ENCODE data around the gene TMSB10.

Gene TMSB10

GRCh38 chr2:84862006-84862405 is 43.5 kb upstream of the TMSB10 start (continued):
- no peak for TF ChIP-seq ZNF148 (tag by site-specific recombination; IDR thresholded peaks at IDR 0.05; ENCODE audit: borderline replicate concordance)
- TF ChIP-seq ZNF266 (tag by site-specific recombination; IDR thresholded peaks at IDR 0.05; ENCODE audit: low read depth): no peak
- no peak for TF ChIP-seq ZBTB48 (tag by site-specific recombination; IDR thresholded peaks at IDR 0.05)
- TF ChIP-seq ZNF776 (tag by site-specific recombination; IDR thresholded peaks at IDR 0.05; ENCODE audit: borderline replicate concordance): no peak
- TF ChIP-seq, protein P1, sequence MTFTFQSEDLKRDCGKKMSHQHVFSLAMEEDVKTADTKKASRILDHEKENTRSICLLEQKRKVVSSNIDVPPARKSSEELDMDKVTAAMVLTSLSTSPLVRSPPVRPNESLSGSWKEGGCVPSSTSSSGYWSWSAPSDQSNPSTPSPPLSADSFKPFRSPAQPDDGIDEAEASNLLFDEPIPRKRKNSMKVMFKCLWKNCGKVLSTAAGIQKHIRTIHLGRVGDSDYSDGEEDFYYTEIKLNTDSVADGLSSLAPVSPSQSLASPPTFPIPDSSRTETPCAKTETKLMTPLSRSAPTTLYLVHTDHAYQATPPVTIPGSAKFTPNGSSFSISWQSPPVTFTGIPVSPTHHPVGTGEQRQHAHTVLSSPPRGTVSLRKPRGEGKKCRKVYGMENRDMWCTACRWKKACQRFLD (tag by site-specific recombination; IDR thresholded peaks at IDR 0.05): no peak

GRCh38 chr2:84865181-84865783 is 40.2 kb upstream of the TMSB10 start:
- TF ChIP-seq CTCF (tag by site-specific recombination; IDR thresholded peaks at IDR 0.05) (peak; percentile 28; the same call in 1 of the 2 replicates), ZSCAN16 (tag by site-specific recombination; IDR thresholded peaks at IDR 0.05) (no peak), ZNF654 (tag by site-specific recombination; IDR thresholded peaks at IDR 0.05; ENCODE audit: low read depth) (peak; percentile 77)
- CTCF ChIA-PET: interaction anchor here (0.6 to 1.5 kb wide), 4 partner anchors 18 to 368 kb away, joined by 3 read pairs; no protein-coding TSS in a partner anchor
- Histone ChIP-seq H3K9me3 (ENCODE audit: control insufficient read depth, insufficient read depth, low read depth, low read length) (no peaks in the 10 kb centered on the region), H3K27ac (ENCODE audit: extremely low read depth, low read depth, low read length) (no peak overlapping the region), H3K4me3 (ENCODE audit: low read depth, low read length) (no peak overlapping the region), H3K4me1 (ENCODE audit: control insufficient read depth, insufficient read depth, low read length) (no peaks in the 10 kb centered on the region), H3K36me3 (ENCODE audit: control insufficient read depth in 2 of 2, insufficient read depth in 1 of 2, low read length in 2 of 2) (no peaks in the 10 kb centered on the region)
- POLR2A ChIA-PET: no interaction called here

GRCh38 chr2:84866122-84866521 is 39.3 kb upstream of the TMSB10 start:
- Histone ChIP-seq H3K4me3 (ENCODE audit: low read depth, low read length) (no peak overlapping the region), H3K9me3 (ENCODE audit: control insufficient read depth, insufficient read depth, low read depth, low read length) (no peaks in the 10 kb centered on the region), H3K27ac (ENCODE audit: extremely low read depth, low read depth, low read length) (no peak overlapping the region), H3K36me3 (ENCODE audit: control insufficient read depth in 2 of 2, insufficient read depth in 1 of 2, low read length in 2 of 2) (no peaks in the 10 kb centered on the region), H3K4me1 (ENCODE audit: control insufficient read depth, insufficient read depth, low read length) (no peaks in the 10 kb centered on the region)
- ChIA-PET CTCF (no interaction called here), POLR2A (no interaction called here)
- no peak for TF ChIP-seq ZNF248 (tag by site-specific recombination; IDR thresholded peaks at IDR 0.05)
- TF ChIP-seq ZBTB17 (tag by site-specific recombination; IDR thresholded peaks at IDR 0.05): no peak
- no peak for TF ChIP-seq RBAK (tag by site-specific recombination; IDR thresholded peaks at IDR 0.05)
- TF ChIP-seq BCL11B (tag by site-specific recombination; IDR thresholded peaks at IDR 0.05; ENCODE audit: low read depth): no peak
- TF ChIP-seq ZNF146 (tag by site-specific recombination; IDR thresholded peaks at IDR 0.05): no peak
- TF ChIP-seq GLI2 (tag by site-specific recombination; IDR thresholded peaks at IDR 0.05; ENCODE audit: borderline replicate concordance, low read depth): no peak
- TF ChIP-seq ZBTB21 (tag by site-specific recombination; IDR thresholded peaks at IDR 0.05): no peak
- TF ChIP-seq ZBTB1 (tag by site-specific recombination; IDR thresholded peaks at IDR 0.05): no peak
- no peak for TF ChIP-seq ZSCAN4 (tag by site-specific recombination; IDR thresholded peaks at IDR 0.05)
- TF ChIP-seq ZEB2 (tag by site-specific recombination; IDR thresholded peaks at IDR 0.05): no peak
- TF ChIP-seq ZNF391 (tag by site-specific recombination; IDR thresholded peaks at IDR 0.05; ENCODE audit: borderline replicate concordance, low read depth): no peak
- TF ChIP-seq ZNF544 (tag by site-specific recombination; IDR thresholded peaks at IDR 0.05): no peak
- no peak for TF ChIP-seq SETDB1 (IDR thresholded peaks at IDR 0.05; ENCODE audit: insufficient read length, low read length)
- no peak for TF ChIP-seq ZNF571 (tag by site-specific recombination; IDR thresholded peaks at IDR 0.05)
- no peak for TF ChIP-seq SP2 (tag by site-specific recombination; IDR thresholded peaks at IDR 0.05)
- TF ChIP-seq, protein P2, sequence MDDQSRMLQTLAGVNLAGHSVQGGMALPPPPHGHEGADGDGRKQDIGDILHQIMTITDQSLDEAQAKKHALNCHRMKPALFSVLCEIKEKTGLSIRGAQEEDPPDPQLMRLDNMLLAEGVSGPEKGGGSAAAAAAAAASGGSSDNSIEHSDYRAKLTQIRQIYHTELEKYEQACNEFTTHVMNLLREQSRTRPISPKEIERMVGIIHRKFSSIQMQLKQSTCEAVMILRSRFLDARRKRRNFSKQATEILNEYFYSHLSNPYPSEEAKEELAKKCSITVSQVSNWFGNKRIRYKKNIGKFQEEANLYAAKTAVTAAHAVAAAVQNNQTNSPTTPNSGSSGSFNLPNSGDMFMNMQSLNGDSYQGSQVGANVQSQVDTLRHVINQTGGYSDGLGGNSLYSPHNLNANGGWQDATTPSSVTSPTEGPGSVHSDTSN (CRISPR knock-in tag; IDR thresholded peaks at IDR 0.05): no peak
- no peak for TF ChIP-seq ZNF169 (tag by site-specific recombination; IDR thresholded peaks at IDR 0.05)
- TF ChIP-seq ZNF843 (tag by site-specific recombination; IDR thresholded peaks at IDR 0.05): no peak
- TF ChIP-seq REPIN1 (tag by site-specific recombination; IDR thresholded peaks at IDR 0.05; ENCODE audit: low read depth): no peak

Measured in HEK293 (cell line).